Left ventricle myocardium inferior (tissue), 1 donor: ENCODE data around the gene ATP5ME. TPM values are rescaled to one million over a fixed set of nuclear protein-coding genes. Genes with fewer than 3 reads are reported as not detected.
"Not testable (repeated sequence)": the region's sequence is repeated elsewhere in the genome, so short reads cannot be mapped to it uniquely, and the experiment has no call there.

Source experiments
- DNase-seq: peaks from one replicate; pipeline ENCODE4 v3.0.0-alpha.2; 2020
- H3K27ac ChIP-seq: fragments of 200-600 bp; replicated peaks from 2 replicates; pipeline ENCODE4 v1.8.0; 2021
- H3K27me3 ChIP-seq: fragments of 200-600 bp; 2 replicates; pipeline ENCODE4 v1.8.0; 2021; ENCODE audit warnings: low read depth
- H3K36me3 ChIP-seq: fragments of 200-600 bp; 2 replicates; pipeline ENCODE4 v1.8.0; 2021
- H3K4me1 ChIP-seq: fragments of 200-600 bp; 2 replicates; pipeline ENCODE4 v1.8.0; 2021
- H3K4me3 ChIP-seq: fragments of 200-600 bp; 2 replicates; pipeline ENCODE4 v1.8.0; 2021; ENCODE audit warnings: mild to moderate bottlenecking, moderate library complexity
- H3K9me3 ChIP-seq: fragments of 200-600 bp; replicated peaks from 2 replicates; pipeline ENCODE4 v1.8.0; 2021
- intact Hi-C: fragments of 100-400 bp; cut with micrococcal nuclease; formaldehyde crosslinking; loops from one replicate; pipeline ENCODE4 v1.11.0; 2022
- total RNA-seq: library from RNA; stranded (reverse); fragmentation: NEBNext Ultra II Directional; extraction: Animal tissue kit (Norgen Biotek cat#: 25700); gene quantifications from one replicate; pipeline ENCODE4 v1.2.1, GENCODE V29; 2021
- TF ChIP-seq, protein P1 (sequence below): fragments of 200-600 bp; IDR thresholded peaks from 2 replicates; pipeline ENCODE4 v1.8.0; 2021; ENCODE audit warnings: antibody characterized with exemption, mild to moderate bottlenecking, borderline replicate concordance
- donor health status: DM: no; HTN: yes; CAD: no; lungs with severe emphysema.

ATP5ME gene
- total RNA-seq, 1 donor from 2014 or later: 914 TPM

DNA sequence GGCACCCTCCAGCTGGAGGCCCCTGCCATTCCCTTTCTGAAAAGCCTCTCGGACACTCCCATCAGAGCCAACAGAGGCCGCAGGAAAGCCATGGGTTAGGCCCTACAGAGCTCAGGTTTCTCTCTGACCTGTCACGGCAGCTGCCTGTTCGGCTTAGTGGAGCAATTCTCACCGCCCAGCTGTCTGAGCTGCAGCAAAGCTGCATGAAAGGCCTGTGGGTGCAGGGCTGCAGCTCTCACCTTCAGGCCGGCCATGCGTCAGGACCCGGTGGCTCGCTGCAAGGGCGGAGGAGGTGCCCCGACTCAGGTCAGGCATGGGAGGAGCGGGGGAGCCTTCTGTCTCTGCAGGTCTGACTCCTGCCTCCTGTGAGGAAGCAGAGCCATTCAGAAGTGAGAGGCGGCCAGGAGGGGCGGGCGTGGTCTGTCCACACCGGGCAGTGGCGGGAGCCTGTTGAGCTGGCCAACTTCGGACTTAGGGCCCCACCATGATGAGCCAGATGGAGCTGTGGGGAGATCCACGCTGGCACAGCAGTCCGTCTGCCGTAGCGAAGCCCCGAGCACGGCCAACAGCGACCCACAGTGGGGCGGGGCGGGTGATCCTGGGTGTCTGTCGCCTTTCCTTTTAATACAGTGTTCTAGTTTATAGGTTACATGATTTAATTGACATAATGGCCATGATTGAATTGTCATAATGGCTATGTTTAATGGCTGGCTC, 25.3 kb downstream of the ATP5ME start:
- TF ChIP-seq, protein P1, sequence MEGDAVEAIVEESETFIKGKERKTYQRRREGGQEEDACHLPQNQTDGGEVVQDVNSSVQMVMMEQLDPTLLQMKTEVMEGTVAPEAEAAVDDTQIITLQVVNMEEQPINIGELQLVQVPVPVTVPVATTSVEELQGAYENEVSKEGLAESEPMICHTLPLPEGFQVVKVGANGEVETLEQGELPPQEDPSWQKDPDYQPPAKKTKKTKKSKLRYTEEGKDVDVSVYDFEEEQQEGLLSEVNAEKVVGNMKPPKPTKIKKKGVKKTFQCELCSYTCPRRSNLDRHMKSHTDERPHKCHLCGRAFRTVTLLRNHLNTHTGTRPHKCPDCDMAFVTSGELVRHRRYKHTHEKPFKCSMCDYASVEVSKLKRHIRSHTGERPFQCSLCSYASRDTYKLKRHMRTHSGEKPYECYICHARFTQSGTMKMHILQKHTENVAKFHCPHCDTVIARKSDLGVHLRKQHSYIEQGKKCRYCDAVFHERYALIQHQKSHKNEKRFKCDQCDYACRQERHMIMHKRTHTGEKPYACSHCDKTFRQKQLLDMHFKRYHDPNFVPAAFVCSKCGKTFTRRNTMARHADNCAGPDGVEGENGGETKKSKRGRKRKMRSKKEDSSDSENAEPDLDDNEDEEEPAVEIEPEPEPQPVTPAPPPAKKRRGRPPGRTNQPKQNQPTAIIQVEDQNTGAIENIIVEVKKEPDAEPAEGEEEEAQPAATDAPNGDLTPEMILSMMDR: no peak
- no peaks in the 10 kb centered on the region for H3K36me3 ChIP-seq
- DNase-seq: no peak
- peaks cover 86% of the 10 kb centered on the region for H3K27me3 ChIP-seq
- peaks cover 4% of the 10 kb centered on the region for H3K4me1 ChIP-seq
- intact Hi-C loops: no loop called here
- no peak overlapping the region for H3K4me3 ChIP-seq
- H3K9me3 ChIP-seq: peaks cover 2% of the 10 kb centered on the region
- H3K27ac ChIP-seq: no peak overlapping the region

DNA sequence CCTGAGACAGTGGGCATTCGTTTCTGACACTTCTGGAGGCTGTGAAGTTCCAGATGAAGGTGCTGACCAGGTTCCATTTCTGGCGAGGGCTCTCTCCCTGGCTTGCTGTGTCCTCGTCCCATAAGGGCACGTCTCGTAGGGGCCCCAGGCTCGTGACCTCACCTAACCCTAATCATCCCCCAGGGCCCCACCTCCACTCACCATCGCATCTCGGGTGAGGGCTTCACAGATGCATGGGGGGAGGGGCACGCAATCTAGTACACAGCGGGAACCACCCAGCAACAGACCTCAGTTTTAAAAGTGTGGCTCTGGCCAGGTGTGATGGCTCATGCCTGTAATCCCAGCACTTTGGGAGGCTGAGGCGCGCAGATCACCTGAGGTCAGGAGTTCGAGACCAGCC, 26.6 kb downstream of the ATP5ME start:
- Histone ChIP-seq H3K36me3 (no peaks in the 10 kb centered on the region), H3K27ac (no peak overlapping the region), H3K9me3 (peaks cover 11% of the 10 kb centered on the region), H3K27me3 (peaks cover 78% of the 10 kb centered on the region), H3K4me3 (no peak overlapping the region), H3K4me1 (peaks cover 4% of the 10 kb centered on the region)
- no peak for DNase-seq
- intact Hi-C loops: no loop called here
- TF ChIP-seq, protein P1: no peak

DNA sequence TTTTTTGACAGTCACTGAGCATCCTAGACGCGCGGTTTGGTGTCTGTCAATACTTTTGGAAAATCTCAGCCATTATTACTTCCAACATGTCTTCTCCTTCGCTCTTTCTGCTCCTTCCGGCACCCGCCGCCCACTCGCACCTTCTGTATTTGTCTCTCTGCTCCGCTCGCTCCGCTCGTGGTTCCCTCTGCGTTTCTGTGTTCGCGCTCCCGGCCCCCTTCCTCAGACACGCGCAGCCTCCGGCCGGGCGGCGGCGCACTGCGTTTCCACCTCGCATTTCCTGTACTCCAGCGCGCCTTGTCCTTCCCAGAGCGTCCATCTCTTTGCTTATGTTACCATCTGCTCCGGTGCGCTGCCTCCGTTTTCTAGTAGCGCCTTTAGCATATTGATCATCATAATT, 27.6 kb downstream of the ATP5ME start:
- peaks cover 3% of the 10 kb centered on the region for H3K4me1 ChIP-seq
- DNase-seq: no peak
- TF ChIP-seq, protein P1: no peak
- peaks cover 11% of the 10 kb centered on the region for H3K9me3 ChIP-seq
- no peak overlapping the region for H3K27ac ChIP-seq
- H3K36me3 ChIP-seq: no peaks in the 10 kb centered on the region
- intact Hi-C loops: no loop called here
- peaks cover 75% of the 10 kb centered on the region for H3K27me3 ChIP-seq
- H3K4me3 ChIP-seq: no peak overlapping the region

DNA sequence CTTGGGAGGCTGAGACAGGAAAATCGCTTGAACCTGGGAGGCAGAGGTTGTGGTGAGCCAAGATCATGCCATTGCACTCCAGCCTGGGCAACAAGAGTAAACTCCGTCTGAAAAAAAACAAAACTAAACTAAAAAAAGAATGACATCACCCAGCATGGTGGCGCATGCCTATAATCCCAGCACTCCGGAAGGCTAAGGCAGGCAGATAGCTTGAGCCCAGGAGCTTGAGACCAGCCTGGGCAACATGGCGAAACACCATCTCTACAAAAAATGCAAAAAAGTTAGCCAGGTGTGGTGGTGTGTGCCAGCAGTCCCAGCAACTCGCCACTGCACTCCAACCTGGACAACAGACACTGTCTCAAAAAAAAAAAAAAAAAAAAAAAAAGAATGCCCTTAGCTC, 31.7 kb downstream of the ATP5ME start:
- Histone ChIP-seq H3K9me3 (peaks cover 11% of the 10 kb centered on the region), H3K27me3 (peaks cover 74% of the 10 kb centered on the region)
- H3K4me1 ChIP-seq, H3K4me3 ChIP-seq, intact Hi-C loops, H3K36me3 ChIP-seq, H3K27ac ChIP-seq, DNase-seq: not testable (repeated sequence)

DNA sequence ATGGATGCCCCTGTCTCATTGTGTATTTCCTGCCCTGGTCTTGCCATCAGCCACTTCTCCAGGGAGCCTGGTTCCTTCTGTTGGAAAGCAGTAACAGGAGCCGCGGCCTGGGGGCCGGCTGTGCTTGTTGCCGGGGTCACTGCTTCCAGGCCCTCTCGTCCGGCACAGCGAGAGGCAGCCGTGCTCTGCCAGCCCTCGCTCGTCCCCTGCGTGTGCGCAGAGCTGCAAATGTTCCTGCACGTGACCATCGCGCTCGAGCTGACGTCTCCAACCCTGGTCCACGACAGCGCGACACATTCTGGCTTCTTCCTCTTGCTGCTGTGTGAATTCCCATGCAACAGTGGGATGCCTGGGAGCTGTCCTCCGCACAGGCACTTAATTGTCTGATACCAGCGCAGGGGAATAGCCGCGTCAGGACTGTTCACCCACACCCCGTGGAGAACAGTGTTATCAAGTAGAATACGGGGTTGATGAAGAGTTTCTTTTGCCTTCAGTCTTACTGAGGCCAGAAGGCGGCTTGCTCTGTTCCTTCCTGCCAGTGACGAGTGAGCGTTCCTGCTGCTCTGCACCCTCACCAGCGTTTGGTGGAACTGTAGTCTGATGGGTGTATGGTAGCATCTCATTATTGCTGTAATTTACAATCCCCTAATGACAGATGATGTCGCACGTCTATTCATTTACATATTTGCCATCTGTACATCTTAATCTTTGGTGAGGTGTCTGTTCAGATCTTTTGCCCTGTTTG, 36.4 kb downstream of the ATP5ME start:
- Histone ChIP-seq H3K9me3 (peaks cover 4% of the 10 kb centered on the region), H3K27ac (no peak overlapping the region), H3K4me1 (no peaks in the 10 kb centered on the region), H3K27me3 (peaks cover 77% of the 10 kb centered on the region), H3K4me3 (no peak overlapping the region), H3K36me3 (no peaks in the 10 kb centered on the region)
- no peak for DNase-seq
- TF ChIP-seq, protein P1: no peak
- intact Hi-C loops: no loop called here

DNA sequence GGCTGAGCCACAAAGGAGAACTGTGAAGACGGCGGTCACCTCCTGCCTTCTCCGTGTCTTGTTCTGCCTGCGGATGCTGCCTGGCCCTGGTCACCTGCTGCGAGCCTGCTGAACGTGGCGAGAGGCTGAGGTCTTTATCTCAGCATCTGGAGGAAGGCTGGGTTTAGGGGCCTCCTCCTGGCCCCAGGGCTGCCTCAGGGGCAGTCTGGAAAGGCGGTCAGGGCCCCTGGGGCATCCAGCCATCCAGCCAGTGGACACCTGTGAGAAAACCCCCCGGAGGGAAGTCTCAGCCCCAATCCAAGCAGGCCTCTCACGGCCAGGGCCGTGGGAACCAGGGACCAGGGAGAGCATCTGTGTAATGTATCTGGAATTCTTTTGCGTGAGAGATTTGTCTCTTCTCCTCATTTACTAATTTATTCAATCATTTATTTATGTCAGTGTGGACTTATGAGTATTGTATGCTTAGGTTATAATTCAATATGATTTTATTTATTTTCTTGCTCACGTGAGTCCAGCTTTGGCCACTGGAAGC, 37.4 kb downstream of the ATP5ME start:
- Histone ChIP-seq H3K4me3 (no peak overlapping the region), H3K9me3 (peaks cover 12% of the 10 kb centered on the region), H3K27me3 (peaks cover 71% of the 10 kb centered on the region), H3K4me1 (no peaks in the 10 kb centered on the region), H3K27ac (no peak overlapping the region), H3K36me3 (no peaks in the 10 kb centered on the region)
- DNase-seq: no peak
- TF ChIP-seq, protein P1: no peak
- intact Hi-C loops: no loop called here
